ENCODE measurements around the gene SPATS2.

The SPATS2 gene

GRCh38 chr12:49557187-49557916 lies 190.1 kb downstream of the SPATS2 start:
- DNase-seq (ENCODE audit: low read depth): no peak
- H3K4me3 ChIP-seq (ENCODE audit: low read length): no peak overlapping the region
- no peak for TF ChIP-seq CTCF (IDR thresholded peaks at IDR 0.05; ENCODE audit: insufficient read depth, low read depth, low read length, missing control alignments)

GRCh38 chr12:49557917-49558215 lies 190.6 kb downstream of the SPATS2 start:
- DNase-seq (ENCODE audit: low read depth): peak; percentile 17
- no peak overlapping the region for H3K4me3 ChIP-seq (ENCODE audit: low read length)
- TF ChIP-seq CTCF (IDR thresholded peaks at IDR 0.05; ENCODE audit: insufficient read depth, low read depth, low read length, missing control alignments): peak; percentile 33

GRCh38 chr12:49558526-49558925 lies 191.3 kb downstream of the SPATS2 start:
- H3K4me3 ChIP-seq (ENCODE audit: low read length): no peak overlapping the region
- DNase-seq (ENCODE audit: low read depth): no peak
- TF ChIP-seq CTCF (IDR thresholded peaks at IDR 0.05; ENCODE audit: insufficient read depth, low read depth, low read length, missing control alignments): no peak

- H3K4me3 ChIP-seq (ENCODE audit: low read length): no peak overlapping the region
- no peak for TF ChIP-seq CTCF (IDR thresholded peaks at IDR 0.05; ENCODE audit: insufficient read depth, low read depth, low read length, missing control alignments)
- DNase-seq (ENCODE audit: low read depth): no peak
Observed at GRCh38 chr12:49559011-49559675, 191.9 kb downstream of the SPATS2 start.

- TF ChIP-seq CTCF (IDR thresholded peaks at IDR 0.05; ENCODE audit: insufficient read depth, low read depth, low read length, missing control alignments): no peak
- DNase-seq (ENCODE audit: low read depth): no peak
- H3K4me3 ChIP-seq (ENCODE audit: low read length): no peak overlapping the region
Observed at GRCh38 chr12:49560695-49561094, 193.4 kb downstream of the SPATS2 start.

GRCh38 chr12:49562233-49562632 lies 195.0 kb downstream of the SPATS2 start:
- H3K4me3 ChIP-seq (ENCODE audit: low read length): no peak overlapping the region
- TF ChIP-seq CTCF (IDR thresholded peaks at IDR 0.05; ENCODE audit: insufficient read depth, low read depth, low read length, missing control alignments): no peak
- DNase-seq (ENCODE audit: low read depth): no peak

GRCh38 chr12:49562831-49563230 lies 195.6 kb downstream of the SPATS2 start:
- DNase-seq (ENCODE audit: low read depth): no peak
- no peak for TF ChIP-seq CTCF (IDR thresholded peaks at IDR 0.05; ENCODE audit: insufficient read depth, low read depth, low read length, missing control alignments)
- no peak overlapping the region for H3K4me3 ChIP-seq (ENCODE audit: low read length)
